Measurements from ENCODE around the gene GJB6. TPM values are rescaled to one million over a fixed set of nuclear protein-coding genes. Genes with fewer than 3 reads are reported as not detected.

GJB6 gene
- total and polyA plus RNA-seq, 2 experiments from 2014 or later, result not detected

DNA sequence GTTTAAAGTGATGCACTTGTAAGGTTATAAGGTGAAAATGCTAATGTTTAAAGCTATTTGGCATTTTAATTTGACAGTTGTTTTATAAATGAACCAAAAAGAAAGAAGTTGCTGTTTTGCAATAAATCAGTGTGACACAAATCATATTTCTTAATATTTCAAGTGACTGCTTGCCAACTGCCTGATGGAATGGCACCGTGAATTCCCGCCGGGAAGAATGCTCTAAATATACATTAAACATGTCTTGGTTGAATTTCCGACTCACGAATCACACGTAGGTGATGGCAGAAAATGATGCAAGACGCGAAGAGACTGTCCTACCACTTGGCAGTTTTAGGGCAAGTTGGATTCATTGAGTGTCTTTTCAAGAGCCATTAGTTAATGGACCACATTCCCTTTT is 36.3 kb downstream of the GJB6 start:
- H3K27me3 Mint-ChIP-seq (ENCODE audit: insufficient read depth, low read depth, poor library complexity), result peaks cover 60% of the 10 kb centered on the region
- H3K79me2 ChIP-seq (replicated peaks; ENCODE audit: insufficient read depth), result no peaks in the 10 kb centered on the region
- H2AFZ ChIP-seq, result no peak overlapping the region
- H3K4me2 ChIP-seq, result no peak overlapping the region
- DNase-seq (ENCODE audit: low spot score) (no peak), ATAC-seq (no peak)
- H3K27me3 ChIP-seq (ENCODE audit: insufficient read depth), result peaks cover 73% of the 10 kb centered on the region
- no peak overlapping the region for H3K27ac ChIP-seq (ENCODE audit: low read depth)
- no peaks in the 10 kb centered on the region for H3K36me3 Mint-ChIP-seq (ENCODE audit: low read depth)
- TF ChIP-seq, protein P1, sequence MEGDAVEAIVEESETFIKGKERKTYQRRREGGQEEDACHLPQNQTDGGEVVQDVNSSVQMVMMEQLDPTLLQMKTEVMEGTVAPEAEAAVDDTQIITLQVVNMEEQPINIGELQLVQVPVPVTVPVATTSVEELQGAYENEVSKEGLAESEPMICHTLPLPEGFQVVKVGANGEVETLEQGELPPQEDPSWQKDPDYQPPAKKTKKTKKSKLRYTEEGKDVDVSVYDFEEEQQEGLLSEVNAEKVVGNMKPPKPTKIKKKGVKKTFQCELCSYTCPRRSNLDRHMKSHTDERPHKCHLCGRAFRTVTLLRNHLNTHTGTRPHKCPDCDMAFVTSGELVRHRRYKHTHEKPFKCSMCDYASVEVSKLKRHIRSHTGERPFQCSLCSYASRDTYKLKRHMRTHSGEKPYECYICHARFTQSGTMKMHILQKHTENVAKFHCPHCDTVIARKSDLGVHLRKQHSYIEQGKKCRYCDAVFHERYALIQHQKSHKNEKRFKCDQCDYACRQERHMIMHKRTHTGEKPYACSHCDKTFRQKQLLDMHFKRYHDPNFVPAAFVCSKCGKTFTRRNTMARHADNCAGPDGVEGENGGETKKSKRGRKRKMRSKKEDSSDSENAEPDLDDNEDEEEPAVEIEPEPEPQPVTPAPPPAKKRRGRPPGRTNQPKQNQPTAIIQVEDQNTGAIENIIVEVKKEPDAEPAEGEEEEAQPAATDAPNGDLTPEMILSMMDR (conservative IDR thresholded peaks at IDR 0.05; ENCODE audit: low read depth in 2 of 2), result no peak
- peaks cover 18% of the 10 kb centered on the region for H3K4me1 Mint-ChIP-seq
- no peaks in the 10 kb centered on the region; the same call in 1 of the 2 replicates for H3K36me3 ChIP-seq (ENCODE audit: insufficient read depth)
- H3F3A ChIP-seq (replicated peaks; ENCODE audit: low read depth), result peaks cover 11% of the 10 kb centered on the region; the same call in 1 of the 2 replicates
- H3K4me1 ChIP-seq (ENCODE audit: insufficient read depth), result peaks cover 19% of the 10 kb centered on the region
- H3K4me3 Mint-ChIP-seq, result no peak overlapping the region
- H3K27ac Mint-ChIP-seq, result no peak overlapping the region
- H3K9me2 ChIP-seq (ENCODE audit: insufficient read depth), result no peaks in the 10 kb centered on the region
- peaks cover 6% of the 10 kb centered on the region; the same call in 1 of the 3 replicates for H3K9me3 Mint-ChIP-seq
- H4K20me1 ChIP-seq (replicated peaks; ENCODE audit: insufficient read depth), result peaks cover 18% of the 10 kb centered on the region
- H3K4me3 ChIP-seq, result no peak overlapping the region

DNA sequence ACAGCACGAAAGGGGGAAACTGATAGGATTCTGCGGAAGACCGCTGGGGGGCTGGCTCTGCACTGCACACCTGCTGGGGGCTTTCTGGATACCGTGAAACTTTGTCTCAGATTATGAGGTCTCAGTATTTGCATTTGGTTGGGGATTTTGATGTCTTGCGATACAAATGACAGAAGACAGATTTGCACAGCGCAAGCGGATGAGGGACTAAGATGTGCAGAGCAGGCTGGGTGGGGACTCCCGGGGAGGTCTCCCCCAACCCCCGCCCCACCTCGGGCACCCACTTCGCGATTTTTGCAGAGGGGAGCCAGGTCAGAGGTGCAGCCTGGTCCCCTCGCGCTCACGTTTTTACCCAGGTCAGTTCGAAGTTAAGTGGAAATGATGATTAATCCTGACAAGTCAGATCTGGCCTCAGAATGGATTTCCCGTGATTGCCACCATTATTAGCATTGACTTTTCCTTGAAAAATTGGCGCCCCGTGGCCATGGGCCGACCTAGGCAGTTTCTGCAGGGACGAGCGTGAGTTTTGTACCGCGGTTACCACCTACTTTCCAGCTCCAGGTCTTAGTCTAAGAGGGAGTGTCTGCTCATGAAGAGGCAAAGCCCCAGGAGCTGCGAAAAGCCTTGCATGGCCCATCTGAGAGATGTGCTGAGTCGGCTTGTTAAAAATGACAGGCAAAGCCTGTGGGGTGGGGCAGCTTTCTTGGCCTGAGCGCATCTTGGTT is 38.0 kb downstream of the GJB6 start:
- Mint-ChIP-seq H3K27ac (no peak overlapping the region), H3K36me3 (ENCODE audit: low read depth) (no peaks in the 10 kb centered on the region), H3K4me1 (peaks cover 18% of the 10 kb centered on the region), H3K4me3 (peak overlapping the region; percentile 71), H3K27me3 (ENCODE audit: insufficient read depth, low read depth, poor library complexity) (peaks cover 78% of the 10 kb centered on the region), H3K9me3 (no peaks in the 10 kb centered on the region)
- Histone ChIP-seq H3K4me3 (peak overlapping the region; percentile 69), H3K27ac (ENCODE audit: low read depth) (no peak overlapping the region), H4K20me1 (replicated peaks; ENCODE audit: insufficient read depth) (peaks cover 18% of the 10 kb centered on the region), H3K79me2 (replicated peaks; ENCODE audit: insufficient read depth) (no peaks in the 10 kb centered on the region), H3K36me3 (ENCODE audit: insufficient read depth) (no peaks in the 10 kb centered on the region; the same call in 1 of the 2 replicates), H3K4me2 (peak overlapping the region; percentile 96), H3K9me2 (ENCODE audit: insufficient read depth) (no peaks in the 10 kb centered on the region), H3F3A (replicated peaks; ENCODE audit: low read depth) (peaks cover 11% of the 10 kb centered on the region; the same call in 1 of the 2 replicates), H3K27me3 (ENCODE audit: insufficient read depth) (peaks cover 90% of the 10 kb centered on the region), H3K4me1 (ENCODE audit: insufficient read depth) (peaks cover 19% of the 10 kb centered on the region), H2AFZ (peak overlapping the region; percentile 95; the same call in 1 of the 2 replicates)
- TF ChIP-seq EZH2 (IDR thresholded peaks at IDR 0.05; ENCODE audit: low read depth, unreplicated experiment) (peak; percentile 60), STAT1 (IDR thresholded peaks at IDR 0.05; ENCODE audit: unreplicated experiment) (no peak)
- DNase-seq (ENCODE audit: low spot score) (peak; percentile 52), ATAC-seq (no peak; the same call in 1 of the 3 replicates)

DNA sequence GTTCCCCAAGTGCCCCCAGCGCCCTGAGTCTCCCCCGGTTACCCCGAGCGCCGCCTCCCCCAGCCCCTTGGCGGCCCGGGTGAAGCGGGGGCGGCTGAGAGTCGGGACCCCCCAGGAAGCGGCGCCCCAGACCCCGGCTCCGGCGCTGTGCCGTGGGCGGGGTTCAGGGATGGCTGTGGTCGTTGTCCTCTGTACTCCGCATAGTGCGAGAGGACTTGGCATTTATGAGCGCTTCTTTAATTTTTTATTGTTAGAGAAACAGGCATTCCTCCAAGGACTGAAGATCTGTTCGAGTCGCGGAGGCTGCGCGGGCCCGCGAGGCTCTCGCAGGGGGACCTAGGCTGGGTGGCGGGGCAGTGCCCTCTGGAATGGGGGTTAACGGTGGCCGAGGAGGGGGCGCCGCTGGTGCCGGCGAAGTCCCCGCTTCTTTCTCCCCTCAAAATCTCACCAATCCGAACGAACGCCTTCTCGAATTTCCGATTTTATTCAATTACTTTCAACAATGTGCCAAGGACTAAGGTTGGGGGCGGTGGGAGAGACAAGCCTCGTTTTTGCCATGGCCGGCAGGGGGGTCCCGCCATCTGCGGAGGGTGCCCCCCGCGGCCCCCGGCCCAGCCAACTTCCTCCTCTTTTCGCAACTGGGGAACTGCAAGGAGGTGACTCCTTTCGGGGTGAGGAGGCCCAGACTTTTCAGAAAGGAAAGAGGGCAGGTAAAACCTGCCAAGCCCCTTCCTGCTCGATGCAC is 38.8 kb downstream of the GJB6 start:
- Histone ChIP-seq H2AFZ (peak overlapping the region; percentile 95), H3K4me3 (peak overlapping the region; percentile 69)
- peak; percentile 15 for ATAC-seq

More for the DNA sequence above, 38.8 kb downstream of the GJB6 start:
- H3K4me2 ChIP-seq, result peak overlapping the region; percentile 96
- Mint-ChIP-seq H3K4me3 (peak overlapping the region; percentile 71), H3K9me3 (no peaks in the 10 kb centered on the region), H3K27me3 (ENCODE audit: insufficient read depth, low read depth, poor library complexity) (peaks cover 78% of the 10 kb centered on the region), H3K36me3 (ENCODE audit: low read depth) (no peaks in the 10 kb centered on the region), H3K4me1 (peaks cover 18% of the 10 kb centered on the region), H3K27ac (no peak overlapping the region)
- no peaks in the 10 kb centered on the region for H3K79me2 ChIP-seq (replicated peaks; ENCODE audit: insufficient read depth)
- peak; percentile 27 for DNase-seq (ENCODE audit: low spot score)
- H3F3A ChIP-seq (replicated peaks; ENCODE audit: low read depth), result peaks cover 11% of the 10 kb centered on the region; the same call in 1 of the 2 replicates
- no peak overlapping the region for H3K27ac ChIP-seq (ENCODE audit: low read depth)
- peaks cover 93% of the 10 kb centered on the region for H3K27me3 ChIP-seq (ENCODE audit: insufficient read depth)
- no peaks in the 10 kb centered on the region; the same call in 1 of the 2 replicates for H3K36me3 ChIP-seq (ENCODE audit: insufficient read depth)
- TF ChIP-seq EZH2 (IDR thresholded peaks at IDR 0.05; ENCODE audit: low read depth, unreplicated experiment) (peak; percentile 94), EZH2phosphoT487 (IDR thresholded peaks at IDR 0.05; ENCODE audit: unreplicated experiment) (peak; percentile 76), STAT1 (IDR thresholded peaks at IDR 0.05; ENCODE audit: unreplicated experiment) (no peak)
- no peaks in the 10 kb centered on the region for H3K9me2 ChIP-seq (ENCODE audit: insufficient read depth)
- peaks cover 18% of the 10 kb centered on the region for H4K20me1 ChIP-seq (replicated peaks; ENCODE audit: insufficient read depth)
- H3K4me1 ChIP-seq (ENCODE audit: insufficient read depth), result peaks cover 19% of the 10 kb centered on the region
